ENCODE measurements around the gene FADD. TPM values are rescaled to one million over a fixed set of nuclear protein-coding genes. Genes with fewer than 3 reads are reported as not detected.

FADD gene
- total and polyA plus RNA-seq, 4 donors: 10.7 to 17.8 (median 14.7) TPM

DNA sequence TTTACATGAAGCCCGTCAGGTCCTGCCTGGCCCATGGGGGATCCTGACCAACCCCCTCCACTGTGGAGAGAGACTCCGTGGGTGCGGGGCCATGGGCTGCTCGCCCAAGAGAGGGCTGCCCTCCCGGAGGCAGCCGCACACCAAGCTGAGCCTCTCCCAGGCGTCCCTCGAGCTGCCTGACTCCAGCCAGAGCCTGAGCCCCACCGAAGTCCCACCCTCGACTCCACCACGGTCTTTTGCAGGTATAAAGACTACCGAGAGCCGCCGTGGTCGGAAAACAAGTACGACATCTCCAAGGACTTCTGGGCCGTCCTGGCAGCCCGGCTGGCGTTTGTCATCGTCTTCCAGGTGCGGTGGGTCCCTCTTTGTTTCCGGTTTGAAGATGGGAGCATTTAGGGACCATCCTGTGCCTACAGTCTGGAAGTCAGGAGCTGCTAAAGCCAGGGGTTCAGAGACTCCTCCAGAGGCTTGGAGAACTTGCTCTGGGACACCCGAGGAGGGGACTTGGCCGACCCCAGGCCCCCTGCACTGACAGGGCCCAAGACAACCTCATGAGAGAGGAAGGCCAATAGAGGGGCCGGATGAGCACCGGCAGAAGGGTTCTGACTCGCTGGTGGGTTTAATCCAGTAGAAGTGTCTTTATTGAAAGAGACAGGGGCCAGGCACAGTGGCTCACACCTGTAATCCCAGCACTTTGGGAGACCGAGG is 17.6 kb upstream of the FADD start:
- Histone ChIP-seq H3K4me1 (ENCODE audit: control insufficient read depth in 1 of 2, insufficient read depth in 2 of 2, low read length in 2 of 2) (no peaks in the 10 kb centered on the region), H3K4me3 (ENCODE audit: low read length in 2 of 2) (no peak overlapping the region), H3K27me3 (ENCODE audit: control insufficient read depth in 1 of 2, insufficient read depth in 2 of 2, low read length in 1 of 2) (no peaks in the 10 kb centered on the region), H3K27ac (ENCODE audit: low read depth in 1 of 2, low read length in 2 of 2) (no peak overlapping the region), H3K36me3 (ENCODE audit: control insufficient read depth in 1 of 2, insufficient read depth in 2 of 2, low read length in 1 of 2) (peaks cover 0 to 7% of the 10 kb centered on the region in 2 donors), H3K9me3 (ENCODE audit: control insufficient read depth, low read length) (no peaks in the 10 kb centered on the region)
- intact Hi-C loops (cut with DNase I): no loop called here
- DNase-seq (no peak), ATAC-seq (ENCODE audit: low FRiP score) (no peak)
- WGBS, 2 donors: 86 to 88% methylated on average over 28 of the region's 28 CpGs

DNA sequence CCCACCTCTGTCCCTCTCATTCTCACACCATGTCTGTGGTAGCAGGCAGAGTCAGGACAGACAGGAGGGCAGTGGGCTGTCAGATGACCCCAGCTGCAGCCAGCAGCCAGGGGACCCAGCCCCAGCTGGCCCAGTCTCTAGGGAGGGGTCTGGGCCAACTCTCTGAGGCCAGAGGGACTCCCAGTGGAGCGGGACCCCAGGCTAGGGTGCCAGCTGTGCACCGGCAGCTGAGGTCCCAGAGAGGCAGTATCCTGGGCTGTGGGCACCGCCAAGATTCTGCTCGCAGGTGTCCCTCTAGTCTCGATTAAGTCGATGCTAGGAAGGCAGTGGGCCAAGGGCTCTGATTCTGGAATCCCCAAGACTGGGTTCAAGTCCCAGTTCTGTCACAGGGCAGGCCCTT is 16.7 kb upstream of the FADD start:
- Histone ChIP-seq H3K4me1 (ENCODE audit: control insufficient read depth in 1 of 2, insufficient read depth in 2 of 2, low read length in 2 of 2) (no peaks in the 10 kb centered on the region), H3K27ac (ENCODE audit: low read depth in 1 of 2, low read length in 2 of 2) (no peak overlapping the region), H3K36me3 (ENCODE audit: control insufficient read depth in 1 of 2, insufficient read depth in 2 of 2, low read length in 1 of 2) (peaks cover 0 to 5% of the 10 kb centered on the region in 2 donors), H3K27me3 (ENCODE audit: control insufficient read depth in 1 of 2, insufficient read depth in 2 of 2, low read length in 1 of 2) (no peaks in the 10 kb centered on the region), H3K9me3 (ENCODE audit: control insufficient read depth, low read length) (no peaks in the 10 kb centered on the region), H3K4me3 (ENCODE audit: low read length in 2 of 2) (no peak overlapping the region)
- intact Hi-C loops (cut with DNase I): no loop called here
- WGBS, 2 donors: 85 to 87% methylated on average over 6 of the region's 6 CpGs
- ATAC-seq (ENCODE audit: low FRiP score) (no peak), DNase-seq (peak in 1 of 2 donors; percentile 70)

DNA sequence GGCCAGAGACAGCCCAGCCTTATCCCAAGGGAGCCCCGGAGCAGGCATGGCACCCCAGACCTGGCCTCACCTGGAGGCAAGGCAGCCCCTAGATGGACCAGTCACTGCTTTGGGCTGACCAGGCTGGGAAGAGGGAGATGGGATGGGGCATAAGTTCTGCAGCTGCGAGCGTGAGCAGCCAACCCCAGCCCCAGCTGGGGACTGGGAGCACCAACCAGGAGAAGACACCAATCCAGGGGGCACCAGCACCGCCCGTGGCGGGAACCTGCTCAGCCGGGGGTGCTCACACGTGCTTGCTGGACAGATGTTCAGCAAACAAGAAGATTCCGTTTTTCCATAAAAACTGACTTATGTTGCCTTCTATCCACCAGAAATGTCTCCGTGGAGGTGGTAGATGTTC is 16.2 kb upstream of the FADD start:
- no peaks in the 10 kb centered on the region for H3K27me3 ChIP-seq (ENCODE audit: control insufficient read depth in 1 of 2, insufficient read depth in 2 of 2, low read length in 1 of 2)
- H3K9me3 ChIP-seq (ENCODE audit: control insufficient read depth, low read length): no peaks in the 10 kb centered on the region
- no peak overlapping the region for H3K4me3 ChIP-seq (ENCODE audit: low read length in 2 of 2)
- DNase-seq: peak in 1 of 2 donors; percentile 65
- no peak overlapping the region for H3K27ac ChIP-seq (ENCODE audit: low read depth in 1 of 2, low read length in 2 of 2)
- peaks cover 0 to 3% of the 10 kb centered on the region in 2 donors for H3K36me3 ChIP-seq (ENCODE audit: control insufficient read depth in 1 of 2, insufficient read depth in 2 of 2, low read length in 1 of 2)
- no peaks in the 10 kb centered on the region for H3K4me1 ChIP-seq (ENCODE audit: control insufficient read depth in 1 of 2, insufficient read depth in 2 of 2, low read length in 2 of 2)
- ATAC-seq (ENCODE audit: low FRiP score): no peak
- 81 to 86% methylated on average over 10 of the region's 10 CpGs for WGBS, 2 donors
- intact Hi-C loops (cut with DNase I): no loop called here

DNA sequence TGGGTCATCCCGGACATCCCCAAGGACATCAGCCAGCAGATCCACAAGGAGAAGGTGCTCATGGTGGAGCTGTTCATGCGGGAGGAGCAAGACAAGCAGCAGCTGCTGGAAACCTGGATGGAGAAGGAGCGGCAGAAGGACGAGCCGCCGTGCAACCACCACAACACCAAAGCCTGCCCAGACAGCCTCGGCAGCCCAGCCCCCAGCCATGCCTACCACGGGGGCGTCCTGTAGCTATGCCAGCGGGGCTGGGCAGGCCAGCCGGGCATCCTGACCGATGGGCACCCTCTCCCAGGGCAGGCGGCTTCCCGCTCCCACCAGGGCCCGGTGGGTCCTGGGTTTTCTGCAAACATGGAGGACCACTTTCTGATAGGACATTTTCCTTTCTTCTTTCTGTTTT is 15.3 kb upstream of the FADD start:
- intact Hi-C loops (cut with DNase I): no loop called here
- Histone ChIP-seq H3K9me3 (ENCODE audit: control insufficient read depth, low read length) (no peaks in the 10 kb centered on the region), H3K27ac (ENCODE audit: low read depth in 1 of 2, low read length in 2 of 2) (no peak overlapping the region), H3K4me3 (ENCODE audit: low read length in 2 of 2) (no peak overlapping the region), H3K27me3 (ENCODE audit: control insufficient read depth in 1 of 2, insufficient read depth in 2 of 2, low read length in 1 of 2) (no peaks in the 10 kb centered on the region), H3K4me1 (ENCODE audit: control insufficient read depth in 1 of 2, insufficient read depth in 2 of 2, low read length in 2 of 2) (no peaks in the 10 kb centered on the region), H3K36me3 (ENCODE audit: control insufficient read depth in 1 of 2, insufficient read depth in 2 of 2, low read length in 1 of 2) (no peaks in the 10 kb centered on the region)
- WGBS, 2 donors: 73 to 75% methylated on average over 15 of the region's 15 CpGs
- DNase-seq (no peak), ATAC-seq (ENCODE audit: low FRiP score) (no peak)

DNA sequence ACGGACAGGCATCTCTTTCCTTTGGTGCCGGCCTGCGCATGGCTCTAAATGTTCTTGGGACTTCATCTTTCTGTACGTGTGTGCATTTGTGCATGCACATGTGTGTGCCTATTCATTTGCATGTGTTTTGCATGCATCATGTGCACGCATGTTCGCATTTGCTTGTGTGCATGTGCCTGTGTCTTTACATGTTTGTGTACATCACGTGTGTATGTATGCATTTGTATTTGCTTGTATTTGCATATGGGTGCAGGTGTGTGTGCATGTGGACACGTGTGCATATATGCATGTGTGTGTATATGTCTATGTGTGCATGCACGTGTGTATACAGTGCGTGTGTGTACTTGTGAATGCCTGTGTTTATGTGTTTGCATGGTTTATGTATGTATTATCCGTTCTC is 13.5 kb upstream of the FADD start:
- Histone ChIP-seq H3K4me1 (ENCODE audit: control insufficient read depth in 1 of 2, insufficient read depth in 2 of 2, low read length in 2 of 2) (no peaks in the 10 kb centered on the region), H3K27me3 (ENCODE audit: control insufficient read depth in 1 of 2, insufficient read depth in 2 of 2, low read length in 1 of 2) (no peaks in the 10 kb centered on the region), H3K9me3 (ENCODE audit: control insufficient read depth, low read length) (no peaks in the 10 kb centered on the region), H3K27ac (ENCODE audit: low read depth in 1 of 2, low read length in 2 of 2) (no peak overlapping the region), H3K4me3 (ENCODE audit: low read length in 2 of 2) (no peak overlapping the region), H3K36me3 (ENCODE audit: control insufficient read depth in 1 of 2, insufficient read depth in 2 of 2, low read length in 1 of 2) (no peaks in the 10 kb centered on the region)
- DNase-seq (no peak), ATAC-seq (ENCODE audit: low FRiP score) (no peak)
- WGBS, 2 donors: 80 to 83% methylated on average over 11 of the region's 11 CpGs
- intact Hi-C loops (cut with DNase I): loop anchor here in 1 of 2 donors (2.0 kb wide), 1 partner anchor 279 kb away; no protein-coding TSS in a partner anchor

DNA sequence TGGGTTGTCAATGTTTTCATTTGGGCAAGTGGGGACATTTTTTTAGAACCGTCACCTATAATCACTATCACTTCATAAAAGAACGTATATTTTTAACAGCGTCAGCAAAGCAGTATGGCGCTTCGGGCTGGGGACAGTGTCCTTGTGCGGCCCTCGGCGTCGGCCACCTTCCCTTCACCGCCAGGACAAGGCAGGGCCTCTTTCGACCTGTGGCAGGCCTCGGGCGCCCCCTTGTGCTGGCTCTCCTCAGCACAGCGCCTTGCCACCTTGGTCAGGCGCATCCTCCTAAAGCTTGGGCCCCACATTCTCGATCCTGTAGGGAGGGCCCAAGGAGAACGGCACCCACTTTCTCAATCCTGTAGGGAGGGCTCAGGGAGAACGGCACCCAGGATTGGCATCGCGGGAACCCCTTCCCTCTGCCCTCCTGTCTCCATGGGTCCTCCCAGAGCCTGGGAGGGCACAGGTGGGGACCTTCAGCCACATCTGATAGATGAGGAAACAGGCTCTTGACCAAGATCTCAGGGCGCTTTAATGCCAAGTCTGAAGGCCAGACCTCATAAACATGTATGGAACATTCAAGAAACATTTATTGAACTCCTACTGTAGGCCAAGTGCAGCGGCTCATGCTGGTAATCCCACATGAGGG is 11.5 kb upstream of the FADD start:
- no peaks in the 10 kb centered on the region for H3K9me3 ChIP-seq (ENCODE audit: control insufficient read depth, low read length)
- no peaks in the 10 kb centered on the region for H3K36me3 ChIP-seq (ENCODE audit: control insufficient read depth in 1 of 2, insufficient read depth in 2 of 2, low read length in 1 of 2)
- H3K27me3 ChIP-seq (ENCODE audit: control insufficient read depth in 1 of 2, insufficient read depth in 2 of 2, low read length in 1 of 2): no peaks in the 10 kb centered on the region
- no peak overlapping the region for H3K27ac ChIP-seq (ENCODE audit: low read depth in 1 of 2, low read length in 2 of 2)
- no peak overlapping the region for H3K4me3 ChIP-seq (ENCODE audit: low read length in 2 of 2)
- intact Hi-C loops (cut with DNase I): loop anchor here in 1 of 2 donors (2.0 kb wide), 1 partner anchor 281 kb away; no protein-coding TSS in a partner anchor
- DNase-seq (peak; percentile 86 to 94), ATAC-seq (ENCODE audit: low FRiP score) (peak; percentile 88)
- H3K4me1 ChIP-seq (ENCODE audit: control insufficient read depth in 1 of 2, insufficient read depth in 2 of 2, low read length in 2 of 2): no peaks in the 10 kb centered on the region
- WGBS, 2 donors: 11 to 13% methylated on average over 22 of the region's 22 CpGs

DNA sequence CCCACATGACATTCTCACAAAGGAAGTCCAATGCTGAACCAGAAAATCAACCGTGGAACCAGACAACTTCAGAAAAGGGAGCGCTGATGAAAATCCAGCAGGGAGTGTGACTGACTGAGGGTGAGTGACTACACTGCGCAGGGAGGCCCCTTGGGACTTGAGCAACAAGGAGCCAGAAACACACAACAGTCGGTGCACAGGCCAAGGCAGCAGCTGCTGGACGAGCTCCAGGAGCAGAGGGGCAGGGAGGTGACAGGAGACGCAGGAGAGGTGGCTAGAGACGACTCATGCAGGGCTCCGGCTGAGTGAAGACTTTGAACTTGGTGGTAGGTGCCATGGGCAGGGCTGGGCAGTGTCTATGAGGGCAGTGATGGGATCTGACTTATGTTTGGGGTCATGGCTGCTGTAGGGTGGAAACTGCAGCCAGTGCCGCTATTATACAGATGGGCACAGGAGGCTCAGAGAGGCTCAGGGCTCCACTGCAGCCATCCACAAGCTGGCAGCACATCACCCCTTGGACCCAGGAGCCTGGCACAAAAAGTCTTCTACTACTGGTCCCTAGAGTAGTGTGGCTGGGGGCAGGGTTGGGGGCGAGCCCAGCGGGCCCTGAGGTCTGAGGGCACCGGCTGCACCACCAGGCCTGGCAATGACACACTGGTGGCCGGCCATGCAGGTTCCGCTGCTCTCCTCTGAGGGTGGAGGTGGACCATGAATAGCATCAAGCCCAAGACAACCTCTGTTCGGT is 10.3 kb upstream of the FADD start:
- Histone ChIP-seq H3K27ac (ENCODE audit: low read depth in 1 of 2, low read length in 2 of 2) (no peak overlapping the region), H3K4me3 (ENCODE audit: low read length in 2 of 2) (no peak overlapping the region), H3K27me3 (ENCODE audit: control insufficient read depth in 1 of 2, insufficient read depth in 2 of 2, low read length in 1 of 2) (no peaks in the 10 kb centered on the region), H3K36me3 (ENCODE audit: control insufficient read depth in 1 of 2, insufficient read depth in 2 of 2, low read length in 1 of 2) (no peaks in the 10 kb centered on the region), H3K4me1 (ENCODE audit: control insufficient read depth in 1 of 2, insufficient read depth in 2 of 2, low read length in 2 of 2) (no peaks in the 10 kb centered on the region), H3K9me3 (ENCODE audit: control insufficient read depth, low read length) (no peaks in the 10 kb centered on the region)
- whole genome bisulfite sequencing, 2 donors: 38 to 48% methylated on average over 15 of the region's 15 CpGs
- intact Hi-C loops (cut with DNase I): no loop called here
- DNase-seq (peak; percentile 74 to 88), ATAC-seq (ENCODE audit: low FRiP score) (no peak)

DNA sequence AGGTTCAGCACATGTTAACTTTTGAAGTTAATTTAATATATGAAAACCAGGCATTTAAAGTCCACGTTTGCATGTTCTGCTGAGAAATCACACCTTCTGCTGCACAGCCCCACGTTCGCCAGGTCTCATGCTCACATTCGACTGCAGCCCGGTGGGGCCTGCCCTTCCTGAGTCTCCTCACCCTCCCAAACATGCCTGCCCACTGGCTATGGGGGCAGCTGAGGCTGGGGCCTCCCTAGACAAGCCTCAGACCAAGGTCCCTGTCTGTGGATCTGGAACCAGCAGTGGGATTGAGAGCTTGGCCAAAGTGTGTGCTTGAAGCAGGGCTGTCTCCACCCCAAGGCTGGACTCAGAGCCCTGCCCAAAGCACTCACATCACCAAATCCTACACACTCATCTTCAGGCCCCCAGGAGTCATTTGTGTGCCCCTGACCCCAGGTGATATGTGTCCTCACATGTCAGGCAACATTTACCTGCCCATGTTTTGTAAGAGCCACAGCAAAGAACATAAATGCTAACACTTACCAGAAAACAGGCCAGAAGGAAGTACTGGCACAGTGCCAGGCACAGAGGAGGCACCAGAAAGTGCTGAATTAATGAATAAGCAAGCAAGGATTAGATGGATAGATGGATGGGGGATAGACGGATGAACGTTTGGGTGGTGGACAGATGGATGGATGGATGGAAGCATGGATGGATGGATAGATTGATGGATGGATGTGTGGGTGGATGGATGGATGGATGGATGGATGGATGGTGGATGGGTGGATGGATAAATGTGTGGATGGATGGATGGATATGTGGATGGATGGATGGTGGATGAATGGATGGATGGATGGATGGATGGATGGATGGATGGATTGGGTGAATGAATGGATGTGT is 9.4 kb upstream of the FADD start:
- intact Hi-C loops (cut with DNase I): no loop called here
- DNase-seq (peak in 1 of 2 donors; percentile 46), ATAC-seq (ENCODE audit: low FRiP score) (no peak)
- no peaks in the 10 kb centered on the region for H3K27me3 ChIP-seq (ENCODE audit: control insufficient read depth in 1 of 2, insufficient read depth in 2 of 2, low read length in 1 of 2)
- no peak overlapping the region for H3K4me3 ChIP-seq (ENCODE audit: low read length in 2 of 2)
- WGBS, 2 donors: 83 to 86% methylated on average over 7 of the region's 7 CpGs
- H3K4me1 ChIP-seq (ENCODE audit: control insufficient read depth in 1 of 2, insufficient read depth in 2 of 2, low read length in 2 of 2): no peaks in the 10 kb centered on the region
- H3K36me3 ChIP-seq (ENCODE audit: control insufficient read depth in 1 of 2, insufficient read depth in 2 of 2, low read length in 1 of 2): no peaks in the 10 kb centered on the region
- H3K9me3 ChIP-seq (ENCODE audit: control insufficient read depth, low read length): no peaks in the 10 kb centered on the region
- H3K27ac ChIP-seq (ENCODE audit: low read depth in 1 of 2, low read length in 2 of 2): no peak overlapping the region

All from aorta (tissue), 5 donors.